ENCODE results near the gene TMUB2.

GRCh38 chr17:44184212-44184810 lies 2.5 kb upstream of the TMUB2 start:
- TF ChIP-seq CTCF (IDR thresholded peaks at IDR 0.05; ENCODE audit: insufficient read depth, low read length, poor library complexity, severe bottlenecking) (no peak), EZH2phosphoT487 (conservative IDR thresholded peaks at IDR 0.05; ENCODE audit: low read length) (no peak)

All from SU-DHL-6 (cell line).